Measurements from ENCODE around the gene S1PR5.

The S1PR5 gene

GRCh38 chr19:10513223-10513622 is 4.0 kb downstream of the S1PR5 start:
- no peak for DNase-seq

GRCh38 chr19:10510301-10510802 is 6.9 kb downstream of the S1PR5 start:
- DNase-seq = peak; percentile 38

GRCh38 chr19:10508707-10509106 is 8.5 kb downstream of the S1PR5 start:
- no peak for DNase-seq

GRCh38 chr19:10508036-10508435 is 9.2 kb downstream of the S1PR5 start:
- no peak for DNase-seq

GRCh38 chr19:10505583-10506229 is 11.5 kb downstream of the S1PR5 start:
- peak; percentile 69 for DNase-seq

- no peak for DNase-seq
Observed at GRCh38 chr19:10503002-10503789, 14.1 kb downstream of the S1PR5 start, which contains the start of gene KEAP1. KEAP1 (minus strand) TSS chr19:10503356; CDS start chr19:10500033, 3,323 bp downstream.

- DNase-seq = peak; percentile 84
Observed at GRCh38 chr19:10502524-10503001, 14.7 kb downstream of the S1PR5 start.

- no peak for DNase-seq
Observed at GRCh38 chr19:10501971-10502523, 15.2 kb downstream of the S1PR5 start.

GRCh38 chr19:10500247-10500592 is 17.0 kb downstream of the S1PR5 start:
- DNase-seq = no peak

- no peak for DNase-seq
Observed at GRCh38 chr19:10499550-10500246, 17.5 kb downstream of the S1PR5 start.

GRCh38 chr19:10497371-10497770 is 19.9 kb downstream of the S1PR5 start:
- DNase-seq = no peak

- DNase-seq = no peak
Observed at GRCh38 chr19:10491472-10492047, 25.7 kb downstream of the S1PR5 start.

- DNase-seq = no peak
Observed at GRCh38 chr19:10486551-10486950, 30.7 kb downstream of the S1PR5 start.

GRCh38 chr19:10478903-10479384 is 38.3 kb downstream of the S1PR5 start:
- DNase-seq = peak; percentile 88

GRCh38 chr19:10478476-10478875 is 38.8 kb downstream of the S1PR5 start:
- no peak for DNase-seq

- DNase-seq = no peak
Observed at GRCh38 chr19:10474962-10475451, 42.2 kb downstream of the S1PR5 start.

- DNase-seq = no peak
Observed at GRCh38 chr19:10473192-10473591, 44.1 kb downstream of the S1PR5 start.

GRCh38 chr19:10471909-10472308 is 45.3 kb downstream of the S1PR5 start:
- no peak for DNase-seq

GRCh38 chr19:10468133-10468532 is 49.1 kb downstream of the S1PR5 start:
- no peak for DNase-seq

GRCh38 chr19:10467104-10467706 is 50.0 kb downstream of the S1PR5 start:
- no peak for DNase-seq

- DNase-seq = no peak
Observed at GRCh38 chr19:10464456-10464855, 52.8 kb downstream of the S1PR5 start.
